IMR-90 (cell line): Measurements from ENCODE around the gene TCF4. TPM values are rescaled to one million over a fixed set of nuclear protein-coding genes. Genes with fewer than 3 reads are reported as not detected.

ENCODE experiments used
- ATAC-seq: fragments of 200-7000 bp; cut with Tn5 transposase; 2 replicates; pipeline ENCODE4 v1.9.1; 2020; ENCODE audit warnings: low read depth, mild to moderate bottlenecking, moderate library complexity
- BruUV-seq: library from RNA; stranded (reverse); fragments of 400-500 nt; replicated peaks from 2 replicates; lab custom pipeline; 2021; lab: Mats Ljungman, UMichigan
- CTCF ChIA-PET: fragments of 300-600 bp; formaldehyde crosslinking; extraction: SDS; loops from one replicate; lab custom pipeline; 2021; ENCODE audit warnings: antibody characterized with exemption; lab: Yijun Ruan, JAX
- POLR2A ChIA-PET: fragments of 300-600 bp; sonication (Branson Sonifier 250); formaldehyde crosslinking; loops from one replicate; lab custom pipeline; 2022; ENCODE audit warnings: antibody characterized with exemption; ENCODE audit not compliant: unreplicated experiment; lab: Charles Lee
- DNase-seq: peaks from one replicate; pipeline ENCODE4 v3.0.0; 2013
- H2AFZ ChIP-seq: replicated peaks from 2 replicates; pipeline ENCODE3; 2013; ENCODE audit warnings: low read length, mild to moderate bottlenecking; ENCODE audit not compliant: poor library complexity
- H2AK5ac ChIP-seq: 2 replicates; pipeline ENCODE4 v1.6.1; 2013; ENCODE audit warnings: low read depth, low read length, inconsistent platforms
- H2AK9ac ChIP-seq: replicated peaks from 2 replicates; pipeline ENCODE3; 2013; ENCODE audit warnings: mild to moderate bottlenecking, low read depth, low read length, moderate library complexity; ENCODE audit not compliant: poor library complexity
- H2BK120ac ChIP-seq: 2 replicates; pipeline ENCODE4 v1.6.1; 2013; ENCODE audit warnings: low read depth, low read length, inconsistent platforms
- H2BK15ac ChIP-seq: 3 replicates; pipeline ENCODE4 v1.6.1; 2013; ENCODE audit warnings: low read depth, low read length, inconsistent platforms
- H2BK20ac ChIP-seq: 2 replicates; pipeline ENCODE4 v1.6.1; 2013; ENCODE audit warnings: low read depth, mild to moderate bottlenecking, inconsistent platforms, low read length, moderate library complexity
- H2BK5ac ChIP-seq: 2 replicates; pipeline ENCODE4 v1.6.1; 2013; ENCODE audit warnings: mild to moderate bottlenecking, low read depth, low read length, inconsistent platforms; ENCODE audit not compliant: poor library complexity, severe bottlenecking
- H3K14ac ChIP-seq: replicated peaks from 2 replicates; pipeline ENCODE4 v1.6.1; 2013; ENCODE audit warnings: low read depth, low read length, inconsistent platforms
- H3K18ac ChIP-seq: 2 replicates; pipeline ENCODE4 v1.6.1; 2013; ENCODE audit warnings: low read depth, low read length, control low read depth
- H3K23ac ChIP-seq: 2 replicates; pipeline ENCODE4 v1.6.1; 2013; ENCODE audit warnings: low read depth, low read length, inconsistent platforms
- H3K27ac ChIP-seq: 2 replicates; pipeline ENCODE4 v1.5.1; 2013; ENCODE audit warnings: mild to moderate bottlenecking, control low read depth, low read length; ENCODE audit not compliant: insufficient read depth
- H3K27me3 ChIP-seq: 2 replicates; pipeline ENCODE4 v1.6.1; 2013; ENCODE audit warnings: low read length; ENCODE audit not compliant: control insufficient read depth, insufficient read depth
- H3K36me3 ChIP-seq: 2 replicates; pipeline ENCODE4 v1.6.1; 2013; ENCODE audit warnings: low read length, mixed read lengths; ENCODE audit not compliant: control insufficient read depth, insufficient read depth
- H3K4ac ChIP-seq: 2 replicates; pipeline ENCODE4 v1.6.1; 2013; ENCODE audit warnings: low read depth, low read length, inconsistent platforms
- H3K4me1 ChIP-seq: 2 replicates; pipeline ENCODE4 v1.6.1; 2013; ENCODE audit warnings: low read length, mixed read lengths; ENCODE audit not compliant: control insufficient read depth, insufficient read depth
- H3K4me2 ChIP-seq: 2 replicates; pipeline ENCODE4 v1.6.1; 2013; ENCODE audit warnings: low read depth, mild to moderate bottlenecking, control low read depth, low read length, moderate library complexity
- H3K4me3 ChIP-seq: 2 replicates; pipeline ENCODE4 v1.5.1; 2013; ENCODE audit warnings: low read depth, mild to moderate bottlenecking, control low read depth, low read length, moderate library complexity; ENCODE audit not compliant: insufficient read depth
- H3K56ac ChIP-seq: 2 replicates; pipeline ENCODE4 v1.6.1; 2013; ENCODE audit warnings: low read length, inconsistent platforms; ENCODE audit not compliant: insufficient read depth; ENCODE audit errors: extremely low read depth
- H3K79me1 ChIP-seq, 2 experiments: 2 replicates each; pipeline ENCODE4 v1.6.1; 2013; ENCODE audit warnings: low read length in 2 of 2, inconsistent platforms in 1 of 2, low read depth in 1 of 2
- H3K9ac ChIP-seq: 2 replicates; pipeline ENCODE4 v1.6.1; 2013; ENCODE audit warnings: low read depth, low read length, control low read depth
- H3K9me1 ChIP-seq: 2 replicates; pipeline ENCODE4 v1.6.1; 2013; ENCODE audit warnings: low read length, inconsistent platforms; ENCODE audit not compliant: insufficient read depth
- H3K9me3 ChIP-seq: 2 replicates; pipeline ENCODE4 v1.6.1; 2013; ENCODE audit warnings: low read length; ENCODE audit not compliant: control insufficient read depth, insufficient read depth
- H4K20me1 ChIP-seq: 2 replicates; pipeline ENCODE4 v1.6.1; 2013; ENCODE audit warnings: low read length, inconsistent platforms; ENCODE audit not compliant: insufficient read depth
- H4K5ac ChIP-seq: 2 replicates; pipeline ENCODE4 v1.6.1; 2013; ENCODE audit warnings: mild to moderate bottlenecking, low read depth, low read length, control low read depth
- H4K8ac ChIP-seq, 2 experiments: 2 replicates each; pipeline ENCODE4 v1.6.1; 2013; ENCODE audit warnings: low read depth in 2 of 2, low read length in 2 of 2, control low read depth in 1 of 2, inconsistent platforms in 1 of 2
- H4K91ac ChIP-seq: 2 replicates; pipeline ENCODE4 v1.6.1; 2013; ENCODE audit warnings: low read depth, low read length, inconsistent platforms; ENCODE audit not compliant: insufficient read depth
- MAZ ChIP-seq: IDR thresholded peaks from 2 replicates; pipeline ENCODE4 v1.6.1; 2012; ENCODE audit warnings: low read depth, mild to moderate bottlenecking, low read length, improper control_type of control experiment, moderate library complexity, borderline replicate concordance
- USF2 ChIP-seq: fragments of 150-350 bp; IDR thresholded peaks from 2 replicates; pipeline ENCODE4 v1.6.1; 2017; ENCODE audit warnings: mild to moderate bottlenecking, antibody characterized with exemption, low read length, low read depth
- WGBS, 2 experiments: methylation state at CpG; one replicate each; pipeline versions ENCODE4 v1.1.5 to v1.1.7; 2013; ENCODE audit warnings: missing lambda C conversion rate in 2 of 2; ENCODE audit not compliant: insufficient read length in 1 of 2; ENCODE audit errors: extremely low coverage in 2 of 2; 5-methylcytosine and 5-hydroxymethylcytosine counted together
- dilution Hi-C: fragments of 300-500 bp; cut with HindIII; formaldehyde crosslinking; loops from one replicate; pipeline ENCODE4 v1.14.3; 2018; ENCODE audit warnings: low sequenced_read_pairs; ENCODE audit not compliant: unreplicated experiment
- in situ Hi-C: fragments of 300-500 bp; cut with MboI; formaldehyde crosslinking; loops from 3 replicates; pipeline ENCODE4 v1.14.3; 2019; ENCODE audit warnings: low sequenced_read_pairs, inconsistent platforms, mixed read lengths
- intact Hi-C: fragments of 100-400 bp; cut with micrococcal nuclease; formaldehyde crosslinking; loops from 2 replicates; pipeline ENCODE4 v1.10.0; 2022
- polyA plus RNA-seq, 3 experiments: library from polyadenylated mRNA; depleted of rRNA; stranded (reverse); fragments of >200 nt; gene quantifications; 2 replicates each; pipeline ENCODE4 v1.2.3, GENCODE V29; 2012; ENCODE audit warnings: low replicate concordance in 1 of 3
- total RNA-seq: library from RNA; depleted of rRNA; stranded (reverse); fragments of >200 nt; gene quantifications from 2 replicates; pipeline ENCODE4 v1.2.3, GENCODE V29; 2012
- TF ChIP-seq, protein P1 (sequence below): conservative IDR thresholded peaks from 2 replicates; pipeline ENCODE4 v1.5.1; 2012; ENCODE audit warnings: mild to moderate bottlenecking, low read depth, low read length, improper control_type of control experiment

The TCF4 gene
- total and polyA plus RNA-seq, 2 of the 4 experiments (the other 2 are of a cell fraction), result 30.0 to 87.1 TPM

DNA sequence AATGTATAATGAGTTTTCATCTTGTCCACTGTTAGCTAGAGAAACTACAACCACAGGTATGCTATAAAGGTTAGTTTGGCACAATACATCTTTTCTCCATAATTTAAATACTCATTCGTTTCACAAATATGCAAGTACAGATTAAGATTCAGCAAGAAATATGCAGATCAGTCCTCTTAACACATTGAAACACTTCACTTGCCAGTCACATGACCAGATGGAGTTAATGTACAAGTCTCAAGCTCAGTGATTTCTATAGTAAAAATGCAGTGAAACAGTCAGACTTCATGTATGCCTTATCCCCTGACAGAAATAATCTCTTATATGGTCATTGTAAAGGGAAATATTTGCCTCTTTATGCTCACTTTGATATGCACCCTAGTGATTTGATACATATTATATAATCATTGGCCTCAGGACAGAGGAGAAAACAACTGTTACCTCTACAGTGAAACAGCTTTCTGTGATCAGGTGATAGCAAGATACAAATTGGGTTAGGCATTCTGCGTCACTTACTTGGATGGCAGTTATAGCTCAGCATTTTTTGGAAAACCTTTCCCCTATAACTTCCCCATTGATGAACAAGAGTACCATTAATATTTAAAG, 104.6 kb downstream of the TCF4 start:
- no peak overlapping the region for H3K4ac ChIP-seq
- H3K79me1 ChIP-seq, result peaks cover 35 to 71% of the 10 kb centered on the region in 2 experiments
- H2AK9ac ChIP-seq, result no peak overlapping the region
- no peak overlapping the region for H2BK20ac ChIP-seq
- no peak overlapping the region for H3K18ac ChIP-seq
- H4K5ac ChIP-seq, result no peak overlapping the region
- H2AK5ac ChIP-seq, result no peak overlapping the region
- H3K56ac ChIP-seq, result no peak overlapping the region
- no peak overlapping the region for H2BK120ac ChIP-seq
- dilution Hi-C loops, result no loop called here
- no peak overlapping the region for H3K27ac ChIP-seq
- peaks cover 8% of the 10 kb centered on the region for H3K4me1 ChIP-seq
- ChIA-PET POLR2A (no interaction called here), CTCF (no interaction called here)
- no peak overlapping the region for H2BK5ac ChIP-seq
- no peak for DNase-seq
- intact Hi-C loops, result no loop called here
- in situ Hi-C loops, result no loop called here
- TF ChIP-seq, protein P1, sequence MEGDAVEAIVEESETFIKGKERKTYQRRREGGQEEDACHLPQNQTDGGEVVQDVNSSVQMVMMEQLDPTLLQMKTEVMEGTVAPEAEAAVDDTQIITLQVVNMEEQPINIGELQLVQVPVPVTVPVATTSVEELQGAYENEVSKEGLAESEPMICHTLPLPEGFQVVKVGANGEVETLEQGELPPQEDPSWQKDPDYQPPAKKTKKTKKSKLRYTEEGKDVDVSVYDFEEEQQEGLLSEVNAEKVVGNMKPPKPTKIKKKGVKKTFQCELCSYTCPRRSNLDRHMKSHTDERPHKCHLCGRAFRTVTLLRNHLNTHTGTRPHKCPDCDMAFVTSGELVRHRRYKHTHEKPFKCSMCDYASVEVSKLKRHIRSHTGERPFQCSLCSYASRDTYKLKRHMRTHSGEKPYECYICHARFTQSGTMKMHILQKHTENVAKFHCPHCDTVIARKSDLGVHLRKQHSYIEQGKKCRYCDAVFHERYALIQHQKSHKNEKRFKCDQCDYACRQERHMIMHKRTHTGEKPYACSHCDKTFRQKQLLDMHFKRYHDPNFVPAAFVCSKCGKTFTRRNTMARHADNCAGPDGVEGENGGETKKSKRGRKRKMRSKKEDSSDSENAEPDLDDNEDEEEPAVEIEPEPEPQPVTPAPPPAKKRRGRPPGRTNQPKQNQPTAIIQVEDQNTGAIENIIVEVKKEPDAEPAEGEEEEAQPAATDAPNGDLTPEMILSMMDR, result no peak
- TF ChIP-seq USF2 (no peak), MAZ (no peak)
- H3K9me1 ChIP-seq, result peaks cover 21% of the 10 kb centered on the region
- no peaks in the 10 kb centered on the region for H3K27me3 ChIP-seq
- H3K14ac ChIP-seq, result no peak overlapping the region
- BruUV-seq, result no TSS peak
- no peaks in the 10 kb centered on the region for H3K9me3 ChIP-seq
- no peak overlapping the region for H3K9ac ChIP-seq
- H3K4me3 ChIP-seq, result no peak overlapping the region
- peaks cover 1% of the 10 kb centered on the region; the same call in 1 of the 2 replicates for H3K36me3 ChIP-seq
- H3K23ac ChIP-seq, result no peak overlapping the region
- WGBS, 2 experiments, result 100% methylated on average over 1 of the region's 2 CpGs; no CpG with 5 or more reads in 1 of the 2 experiments
- H4K8ac ChIP-seq, result no peak overlapping the region
- H2AFZ ChIP-seq, result no peak overlapping the region
- no peak overlapping the region for H2BK15ac ChIP-seq
- H4K20me1 ChIP-seq, result peaks cover 11% of the 10 kb centered on the region; the same call in 1 of the 2 replicates
- H3K4me2 ChIP-seq, result no peak overlapping the region
- ATAC-seq, result no peak
- no peak overlapping the region for H4K91ac ChIP-seq
